ENCODE measurements around the gene SLC16A12. TPM values are rescaled to one million over a fixed set of nuclear protein-coding genes. Genes with fewer than 3 reads are reported as not detected.

Gene SLC16A12
- total RNA-seq, 1 experiment from 2014 or later, result 0.77 TPM

GRCh38 chr10:89458291-89458690 lies 77.1 kb downstream of the SLC16A12 start:
- DNase-seq, result no peak
- no peak overlapping the region for H2BK5ac ChIP-seq (ENCODE audit: insufficient read length, low read length)

More at GRCh38 chr10:89458291-89458690, 77.1 kb downstream of the SLC16A12 start:
- H4K8ac ChIP-seq (replicated peaks; ENCODE audit: insufficient read length, low read depth, low read length), result no peak overlapping the region
- no peak overlapping the region for H3K14ac ChIP-seq (ENCODE audit: insufficient read depth, low read length)
- H3K23ac ChIP-seq (ENCODE audit: insufficient read length, low read depth, low read length), result no peak overlapping the region
- H3K18ac ChIP-seq (ENCODE audit: insufficient read length, low read depth, low read length), result no peak overlapping the region
- no CpG with 5 or more reads among the region's 3 CpGs for WGBS (ENCODE audit: extremely low coverage, insufficient read length, low lambda C conversion rate)
- no peaks in the 10 kb centered on the region for H3K9me3 ChIP-seq (ENCODE audit: control insufficient read depth, low read depth, low read length)
- no peaks in the 10 kb centered on the region for H3K27me3 ChIP-seq (ENCODE audit: insufficient read depth, low read length)
- H3K23me2 ChIP-seq (ENCODE audit: insufficient read length, low read depth, low read length, poor library complexity, severe bottlenecking), result no peaks in the 10 kb centered on the region
- H3K27me3 Mint-ChIP-seq (ENCODE audit: low read depth), result no peaks in the 10 kb centered on the region
- H3K9me3 Mint-ChIP-seq, result no peaks in the 10 kb centered on the region
- no peak overlapping the region for H3K56ac ChIP-seq (ENCODE audit: insufficient read length, low read depth, low read length)
- no peak overlapping the region for H3K9ac ChIP-seq (ENCODE audit: extremely low read depth, insufficient read length, low read length)
- H4K91ac ChIP-seq (ENCODE audit: insufficient read length, low read depth, low read length), result no peak overlapping the region
- no peak overlapping the region for H3T11ph ChIP-seq (ENCODE audit: low read length)
- no peaks in the 10 kb centered on the region for H3K36me3 Mint-ChIP-seq (ENCODE audit: insufficient read depth in 1 of 3, low read depth in 3 of 3)
- no peak overlapping the region for H3K4ac ChIP-seq (ENCODE audit: low read depth, low read length)
- H2BK20ac ChIP-seq (ENCODE audit: low read depth, low read length, poor library complexity, severe bottlenecking), result no peak overlapping the region
- no peak overlapping the region for H3K27ac Mint-ChIP-seq
- no peak overlapping the region for H4K5ac ChIP-seq (ENCODE audit: insufficient read length, low read depth, low read length)
- no peak overlapping the region for H3K27ac ChIP-seq (ENCODE audit: insufficient read length, low read depth, low read length)
- no peak overlapping the region for H2BK15ac ChIP-seq (ENCODE audit: low read depth, low read length)
- no peak for TF ChIP-seq CTCF (conservative IDR thresholded peaks at IDR 0.05)
- H2AK5ac ChIP-seq (ENCODE audit: insufficient read length, low read length), result no peak overlapping the region
- no peaks in the 10 kb centered on the region for H4K20me1 ChIP-seq (ENCODE audit: control insufficient read depth, insufficient read depth, insufficient read length)
- no peaks in the 10 kb centered on the region for H3K79me2 ChIP-seq (ENCODE audit: insufficient read depth, low read length)
- no peaks in the 10 kb centered on the region for H3K4me1 ChIP-seq (ENCODE audit: insufficient read depth, low read length)
- H3K79me1 ChIP-seq (ENCODE audit: insufficient read depth, low read depth, low read length, poor library complexity, severe bottlenecking), result no peaks in the 10 kb centered on the region
- H3K4me3 Mint-ChIP-seq, result no peak overlapping the region
- no peak overlapping the region for H2BK120ac ChIP-seq (ENCODE audit: low read depth, low read length, poor library complexity, severe bottlenecking)
- H3K4me2 ChIP-seq (ENCODE audit: insufficient read depth, insufficient read length, low read length), result no peak overlapping the region
- peaks cover 0 to 6% of the 10 kb centered on the region in 2 experiments; a peak in 2 of 4 replicates for H3K4me1 Mint-ChIP-seq
- no peak overlapping the region for H2BK12ac ChIP-seq (ENCODE audit: insufficient read length, low read depth, low read length)
- H2AFZ ChIP-seq (ENCODE audit: low read length), result no peak overlapping the region

Data from H9 (cell line).